HG02970 (cell line): ENCODE data around the gene PRSS53.

Experiments used
- ATAC-seq: cut with Tn5 transposase; IDR thresholded peaks from one replicate; pipeline ENCODE4 v1.9.1; 2021; ENCODE audit warnings: mild to moderate bottlenecking, moderate library complexity, moderate number of reproducible peaks; ENCODE audit not compliant: unreplicated experiment, low FRiP score

Gene PRSS53

DNA sequence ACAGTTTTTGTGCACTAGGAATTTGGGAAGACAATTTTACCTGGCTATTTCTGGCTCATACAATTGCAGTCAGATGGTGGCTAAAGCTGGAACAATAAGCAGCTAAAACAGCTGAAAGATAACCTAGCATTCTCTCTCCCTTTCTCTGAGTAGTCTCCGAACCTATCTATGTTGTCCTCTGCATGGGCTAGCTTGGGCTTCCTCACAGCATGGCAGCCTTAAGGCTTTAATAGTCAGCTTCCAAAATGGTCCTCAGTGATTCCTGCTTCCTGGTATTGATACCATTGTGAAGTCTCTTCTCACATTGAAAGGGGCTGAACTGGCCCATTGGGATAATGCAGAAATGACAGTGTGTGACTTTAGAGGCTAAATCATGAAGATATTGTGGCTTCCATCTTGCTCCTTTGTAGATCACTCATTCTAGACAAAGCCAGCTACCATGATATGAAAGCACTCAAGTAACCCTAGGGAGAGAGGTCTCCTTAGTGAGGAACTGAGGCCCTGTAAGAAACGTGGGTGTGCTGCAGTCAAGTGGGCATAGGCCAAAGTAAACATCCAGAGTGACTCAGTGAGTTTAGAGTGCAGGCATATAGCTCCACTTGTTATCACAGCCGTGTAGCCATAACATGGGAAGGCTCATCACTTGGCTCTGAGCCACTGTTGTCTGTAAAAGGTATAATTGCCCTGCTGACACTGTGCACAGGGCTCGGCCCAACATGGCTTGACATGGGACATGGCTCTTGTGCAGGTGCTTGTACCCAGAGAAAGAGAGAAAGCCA lies 11.3 kb upstream of the PRSS53 start:
- no peak for ATAC-seq

DNA sequence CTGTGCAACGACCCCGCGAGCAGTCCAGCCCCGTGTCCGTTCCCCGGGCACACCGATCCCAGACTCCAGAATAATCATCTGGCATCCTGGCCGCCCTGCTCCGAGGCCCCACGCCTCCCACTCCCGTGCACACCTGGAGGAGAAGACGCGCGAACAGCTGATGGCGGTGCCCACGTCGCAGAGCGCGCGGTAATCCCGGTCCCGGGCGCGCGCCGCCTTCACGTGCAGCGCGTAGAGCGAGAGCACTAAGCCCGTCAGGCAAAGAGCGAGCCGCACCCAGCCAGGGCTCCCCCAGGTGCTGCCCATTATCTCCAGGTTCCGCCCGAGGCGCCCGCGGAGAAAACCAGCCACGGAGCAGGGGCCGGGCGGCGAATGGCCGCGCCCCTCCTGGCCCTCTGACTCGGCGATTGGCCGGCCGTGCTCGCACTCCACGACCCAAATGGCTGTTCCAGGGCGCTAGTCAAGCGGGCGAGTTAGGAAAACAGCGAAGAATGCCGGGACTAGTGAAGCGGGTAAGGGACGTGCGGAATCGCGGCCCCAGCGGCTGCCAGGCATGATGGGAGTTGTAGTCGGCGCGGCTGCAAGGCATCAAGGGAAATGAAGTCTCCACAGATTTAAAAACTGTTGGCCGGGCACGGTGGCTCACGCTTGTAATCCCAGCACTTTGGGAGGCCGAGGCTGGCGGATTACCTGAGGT lies 5.8 kb upstream of the PRSS53 start, which contains the start of gene VKORC1:
Gene VKORC1 (minus strand): TSS at position 374 of the 697 bp plus-strand sequence. CDS start 68 bp downstream, at position 306.
- peak; percentile 69 for ATAC-seq

DNA sequence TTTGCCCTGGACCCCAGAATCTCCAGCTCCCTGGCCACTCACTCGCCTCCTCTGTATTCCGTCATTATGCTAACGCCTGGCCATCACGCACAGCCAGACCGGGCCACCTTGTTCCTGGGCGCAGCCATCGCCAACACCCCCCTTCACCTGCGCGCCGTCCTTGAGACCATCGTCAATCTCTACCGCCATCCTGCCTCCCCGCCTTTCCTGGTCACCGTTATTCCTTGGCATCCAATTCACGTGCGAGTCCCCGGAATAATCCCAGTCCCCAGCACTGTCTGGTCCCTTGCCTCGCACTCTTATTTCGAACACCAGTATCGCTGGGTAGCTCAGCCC lies 5.3 kb upstream of the PRSS53 start:
- ATAC-seq = no peak

DNA sequence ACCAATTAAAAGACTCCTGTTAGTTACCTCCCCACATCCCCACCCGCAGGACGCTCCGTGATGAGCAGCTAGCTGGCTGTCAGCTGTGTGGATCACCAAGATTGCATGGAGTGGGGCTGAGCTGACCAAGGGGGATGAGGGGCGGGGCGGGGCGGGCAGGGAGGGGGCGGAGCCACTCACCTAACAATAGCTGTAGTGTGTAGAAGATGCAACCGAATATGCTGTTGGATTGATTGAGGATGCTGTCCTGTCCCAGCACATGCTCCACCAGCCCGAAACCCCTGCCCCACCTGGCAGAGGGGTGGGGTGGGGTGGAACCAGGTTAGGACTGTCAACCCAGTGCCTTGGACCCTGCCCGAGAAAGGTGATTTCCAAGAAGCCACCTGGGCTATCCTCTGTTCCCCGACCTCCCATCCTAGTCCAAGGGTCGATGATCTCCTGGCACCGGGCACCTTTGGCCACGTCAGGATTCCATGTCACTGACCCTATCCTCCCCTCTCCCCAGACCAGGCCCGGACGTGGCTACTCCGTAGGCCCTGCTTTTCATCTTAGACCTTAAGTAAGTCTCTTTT lies 4.5 kb upstream of the PRSS53 start:
- no peak for ATAC-seq

DNA sequence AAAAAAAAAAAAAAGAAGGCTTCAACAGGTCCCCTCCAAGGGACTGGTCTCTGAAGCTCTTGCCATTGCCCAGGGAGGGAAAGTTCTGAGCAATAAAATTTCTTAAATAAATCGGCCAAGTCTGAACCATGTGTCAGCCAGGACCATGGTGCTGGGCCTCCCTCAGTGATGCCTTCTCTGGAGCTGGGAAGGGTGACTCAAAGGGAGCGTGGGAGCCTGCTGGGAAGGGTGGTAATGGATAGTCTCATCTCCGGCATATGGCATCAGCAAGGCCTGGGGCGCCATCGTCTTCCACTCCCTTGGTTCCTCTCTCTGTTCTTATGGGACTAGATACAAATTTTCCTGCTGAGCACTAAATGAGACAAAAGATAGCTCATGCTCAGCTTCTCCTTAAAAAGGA lies 3.6 kb upstream of the PRSS53 start:
- ATAC-seq = no peak

DNA sequence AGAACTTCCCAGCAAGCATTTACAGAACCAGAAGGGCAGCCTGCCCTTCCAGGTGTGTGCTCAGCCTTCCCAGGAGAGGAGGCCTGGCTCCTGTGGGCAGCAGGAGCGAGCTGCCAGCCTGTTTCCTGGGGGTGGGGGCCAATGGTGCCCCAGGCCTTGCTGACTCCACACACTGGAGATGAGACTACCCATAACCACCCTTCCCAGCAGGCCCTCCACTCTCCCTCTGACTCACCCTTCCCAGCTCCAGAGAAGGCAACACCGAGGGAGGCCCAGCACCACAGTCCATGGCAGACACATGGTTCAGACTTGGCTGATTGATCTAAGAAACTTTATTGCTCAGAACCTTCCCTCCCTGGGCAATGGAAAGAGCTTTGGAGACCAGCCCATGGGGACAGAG lies 1.8 kb upstream of the PRSS53 start:
- no peak for ATAC-seq

DNA sequence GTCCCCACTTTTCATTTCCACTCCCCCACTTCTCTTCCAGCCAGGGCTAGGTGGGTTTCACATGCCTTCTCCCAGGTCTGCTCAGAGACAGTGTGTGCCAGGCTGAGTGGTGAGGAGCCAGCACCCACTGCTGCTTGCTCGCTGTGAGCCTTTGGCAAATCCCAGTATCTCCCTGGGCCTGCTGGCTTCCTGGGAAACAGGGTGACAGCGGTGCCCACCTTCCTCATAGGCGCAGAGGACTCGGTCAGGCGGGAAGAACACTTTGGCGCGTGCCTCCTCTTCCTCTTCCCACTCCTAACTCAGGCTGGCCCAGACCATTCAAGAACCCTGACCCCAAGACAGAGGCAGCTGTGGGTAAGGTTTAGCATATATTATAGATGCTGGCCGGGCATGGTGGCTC lies 456 bp upstream of the PRSS53 start:
- no peak for ATAC-seq

DNA sequence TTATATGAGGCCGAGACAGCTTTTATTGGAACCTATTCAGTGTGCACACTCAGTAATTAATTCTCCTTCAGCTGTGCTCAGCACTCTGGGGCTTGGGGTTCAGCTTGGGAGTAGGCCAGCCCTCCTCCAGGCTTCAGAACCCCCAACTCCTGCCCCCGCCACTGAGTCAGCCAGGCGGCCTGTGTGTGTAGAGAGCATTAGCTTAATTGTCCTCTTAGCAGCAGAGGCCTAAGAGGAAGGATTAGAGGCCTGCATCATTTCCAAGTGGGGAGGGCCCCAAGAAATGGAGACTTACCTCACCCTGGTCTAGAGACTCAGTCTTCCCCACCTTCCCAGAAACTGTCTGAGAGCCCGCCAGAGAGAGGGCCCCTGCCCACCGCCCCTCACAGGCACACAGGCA lies 772 bp downstream of the PRSS53 start:
- ATAC-seq = no peak

DNA sequence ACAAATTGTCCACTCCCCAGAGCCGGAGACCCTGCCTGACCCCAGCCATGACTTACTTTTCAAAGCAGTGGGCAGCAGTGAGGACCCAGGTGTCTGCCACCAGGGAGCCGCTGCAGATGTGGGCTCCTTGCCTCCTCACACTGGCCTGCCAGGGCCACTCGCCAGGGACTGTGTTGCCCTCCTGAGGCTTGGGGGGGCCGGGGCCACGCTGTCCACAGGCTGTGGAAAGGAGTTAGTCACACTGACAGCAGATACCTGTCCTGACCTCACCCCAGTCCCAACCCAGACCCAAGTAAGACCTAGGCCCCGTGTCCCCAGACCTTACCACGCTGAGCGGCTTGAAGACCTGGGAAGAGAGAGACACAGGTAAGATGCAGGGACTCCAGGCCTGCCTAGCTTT lies 1.3 kb downstream of the PRSS53 start:
- no peak for ATAC-seq

DNA sequence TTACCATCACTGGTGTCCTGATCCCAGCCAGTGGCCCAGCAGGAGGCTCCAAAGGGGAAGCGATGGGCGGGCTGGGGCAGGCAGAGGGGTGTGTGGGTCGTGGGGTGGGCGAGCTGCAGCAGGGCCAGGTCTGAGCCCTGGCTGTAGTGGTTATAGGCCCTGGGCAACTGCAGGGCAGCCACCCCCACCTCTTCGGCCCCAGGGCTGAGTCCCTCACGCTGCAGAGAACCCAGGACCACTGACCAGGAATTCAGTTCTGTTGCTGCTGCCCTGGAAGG lies 2.2 kb downstream of the PRSS53 start:
- ATAC-seq = no peak

DNA sequence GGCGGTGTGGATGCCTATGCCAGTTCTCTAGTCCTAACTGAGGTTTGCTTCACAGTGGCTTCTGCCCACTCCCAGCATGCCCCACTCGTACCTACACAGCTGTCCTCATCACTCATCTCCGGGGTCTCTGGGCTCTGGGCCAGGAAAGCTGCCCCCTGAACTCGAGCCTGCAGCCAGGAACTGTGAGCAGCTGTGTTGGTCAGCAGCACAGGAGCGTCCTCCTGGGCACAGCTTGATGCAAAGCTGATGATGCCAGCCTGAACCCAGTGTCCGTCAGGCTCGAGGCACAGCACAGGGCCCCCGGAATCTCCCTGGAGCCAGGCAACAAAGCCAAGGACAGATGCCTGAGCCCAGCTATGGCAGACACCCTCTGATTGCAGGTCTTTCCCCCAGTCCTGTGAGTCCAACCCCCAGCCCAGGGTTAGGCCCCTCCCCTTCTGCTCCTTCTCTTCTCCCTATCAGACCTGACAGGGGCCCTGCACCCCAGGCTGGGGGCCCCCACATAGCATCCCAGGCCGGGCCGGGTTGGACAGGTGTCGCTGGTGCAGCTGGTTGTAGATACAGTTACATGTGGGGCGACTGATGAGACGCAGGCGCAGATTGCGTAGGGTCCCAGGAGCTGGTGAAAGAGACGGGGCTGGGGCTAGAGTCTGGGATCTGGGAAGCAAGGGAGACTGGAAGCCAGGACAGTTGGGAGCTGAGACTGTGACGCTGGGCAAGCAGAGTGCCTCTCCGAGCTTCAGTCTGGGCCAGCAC lies 2.7 kb downstream of the PRSS53 start:
- no peak for ATAC-seq

DNA sequence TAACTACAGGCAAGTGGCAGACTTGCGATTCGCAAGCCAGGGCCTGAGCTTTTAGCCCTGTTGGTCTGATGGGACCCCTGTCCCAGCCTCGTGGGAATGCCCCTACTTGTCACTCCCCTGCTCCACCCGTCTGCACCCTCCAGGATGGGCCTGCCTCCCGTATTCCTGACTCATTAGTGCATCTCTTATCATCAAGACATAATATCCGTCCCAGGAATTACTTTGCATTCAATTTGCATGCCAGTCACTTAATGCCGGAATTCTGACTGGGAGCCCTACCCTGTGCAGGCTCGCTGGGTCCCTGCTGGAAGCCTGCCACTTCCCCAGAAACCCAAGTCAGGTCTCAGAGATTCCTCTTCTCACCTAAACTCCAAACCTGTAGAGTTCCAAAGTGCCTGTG lies 3.3 kb downstream of the PRSS53 start:
- no peak for ATAC-seq

DNA sequence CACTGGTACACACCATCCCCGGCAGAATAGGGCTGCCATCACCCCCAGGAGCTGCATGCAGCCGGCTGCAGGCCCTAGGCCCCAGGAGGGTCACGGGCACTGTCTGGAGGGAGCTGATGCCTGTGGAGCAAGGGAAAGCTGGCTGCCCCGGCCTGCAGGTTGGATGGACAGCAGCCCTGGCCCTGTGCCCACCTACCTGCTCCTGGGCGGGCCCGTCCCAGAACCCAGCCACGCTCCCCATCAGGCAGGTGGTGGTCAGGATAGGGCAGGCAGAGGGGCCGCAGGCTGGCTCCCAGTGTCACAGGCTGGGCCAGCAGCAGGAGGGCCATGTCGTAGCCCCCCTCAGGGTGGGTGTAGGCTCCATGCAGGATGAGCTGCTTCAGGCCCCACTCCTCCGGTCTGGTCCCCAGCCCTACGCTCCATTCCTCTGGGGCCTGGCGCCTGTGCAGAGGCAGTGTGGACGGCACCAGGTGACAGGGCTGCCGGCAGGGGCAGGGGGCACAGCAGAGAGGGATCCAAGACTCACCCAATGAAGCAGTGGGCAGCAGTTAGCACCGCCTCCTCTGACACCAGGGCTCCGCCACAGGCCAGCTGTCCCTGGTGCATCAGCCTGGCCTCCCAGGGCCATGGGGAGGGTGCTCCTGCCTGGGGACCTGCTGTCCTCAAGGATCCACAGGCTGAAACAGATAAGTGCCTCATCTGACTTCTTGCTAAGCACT lies 4.0 kb downstream of the PRSS53 start:
- no peak for ATAC-seq

DNA sequence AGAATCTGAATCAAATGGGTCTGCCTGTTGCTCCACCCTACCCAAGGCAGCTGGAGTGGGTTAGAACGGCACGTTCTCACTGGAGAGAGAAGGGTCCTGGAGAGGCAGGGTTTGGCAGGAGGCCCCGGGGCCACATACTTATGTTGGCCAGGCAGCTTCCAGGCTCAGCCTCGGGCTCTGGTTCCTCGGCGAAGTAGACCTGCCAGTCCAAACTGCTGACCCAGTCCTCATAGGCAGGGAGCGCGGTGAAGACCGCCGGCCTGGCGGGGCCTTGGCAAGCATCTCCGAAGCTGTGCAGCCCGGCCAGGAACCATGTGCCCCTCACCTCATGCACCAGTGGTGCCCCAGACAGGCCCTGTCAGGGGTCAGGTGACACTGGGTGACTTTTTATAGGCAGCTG lies 4.8 kb downstream of the PRSS53 start:
- no peak for ATAC-seq

DNA sequence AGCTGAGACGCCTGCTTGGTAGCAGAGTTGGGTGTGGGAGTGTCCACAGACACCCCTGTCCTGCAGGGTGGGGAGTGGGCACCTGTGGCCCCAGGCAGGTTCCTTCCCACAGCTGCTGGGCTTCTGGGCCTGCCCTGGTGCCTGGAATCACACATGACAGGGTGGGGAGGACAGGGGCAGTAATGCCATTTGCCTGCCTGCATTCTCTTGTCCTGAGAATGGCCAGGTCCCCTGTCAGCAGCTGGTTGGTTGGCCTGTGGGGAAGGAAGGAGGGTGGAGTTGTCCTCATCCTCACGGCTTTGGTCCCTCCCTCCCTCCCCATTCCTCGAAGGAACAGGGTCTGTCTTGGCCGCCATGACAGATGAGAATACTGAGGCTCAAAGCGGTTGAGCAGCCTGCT lies 5.2 kb downstream of the PRSS53 start:
- ATAC-seq = no peak

DNA sequence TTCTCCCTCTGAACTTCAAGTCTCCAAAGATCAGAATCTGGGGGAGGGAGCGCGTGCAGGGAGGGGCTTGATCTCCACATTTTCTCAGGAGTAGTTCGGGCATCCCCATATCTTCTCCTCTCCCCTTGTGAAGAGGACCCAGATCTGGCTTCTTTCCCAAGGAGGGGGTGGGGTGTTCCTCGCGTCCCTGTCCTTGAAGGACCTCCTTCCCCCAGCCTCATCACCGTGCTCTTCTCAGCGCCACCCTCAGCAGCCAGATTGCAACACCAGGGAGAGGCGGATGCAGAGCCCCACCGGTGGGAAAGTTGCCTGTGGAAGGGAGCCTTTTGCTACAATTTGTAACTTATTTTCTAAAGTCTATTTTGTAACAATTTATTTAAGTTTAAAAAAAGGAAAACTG lies 5.7 kb downstream of the PRSS53 start:
- no peak for ATAC-seq

DNA sequence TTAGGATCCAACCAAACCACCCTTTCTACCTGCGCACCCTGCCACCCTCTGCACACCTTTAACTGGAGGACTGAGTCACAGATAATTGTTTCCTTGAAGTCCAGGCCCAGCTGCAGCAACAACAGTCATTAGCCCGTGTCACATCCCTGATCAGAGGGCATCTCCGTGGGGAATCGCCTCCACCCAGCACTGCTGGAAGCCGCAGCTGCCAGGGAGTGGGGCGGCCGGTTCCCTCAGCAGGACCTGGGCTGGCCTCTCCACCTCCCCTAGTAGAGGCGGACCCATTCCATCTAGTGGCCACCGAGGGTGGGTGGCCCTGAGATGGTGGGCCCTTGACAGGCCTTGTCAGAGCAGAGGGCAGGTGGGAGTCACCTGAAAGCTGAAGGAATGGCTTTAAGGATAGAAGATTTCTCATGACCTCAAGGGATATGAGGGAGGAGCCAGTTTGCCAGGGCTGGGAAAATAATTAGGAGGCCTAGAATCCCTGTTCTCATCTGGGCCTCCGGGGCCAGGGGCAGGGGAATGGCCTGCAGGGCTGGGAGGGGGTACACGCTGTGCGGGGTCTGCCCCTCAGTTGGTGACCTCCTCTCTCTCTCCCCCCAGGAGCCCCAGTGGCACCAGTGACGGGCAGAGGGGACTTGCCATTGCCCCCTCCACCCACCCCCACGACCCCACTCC lies 6.2 kb downstream of the PRSS53 start:
- no peak for ATAC-seq

DNA sequence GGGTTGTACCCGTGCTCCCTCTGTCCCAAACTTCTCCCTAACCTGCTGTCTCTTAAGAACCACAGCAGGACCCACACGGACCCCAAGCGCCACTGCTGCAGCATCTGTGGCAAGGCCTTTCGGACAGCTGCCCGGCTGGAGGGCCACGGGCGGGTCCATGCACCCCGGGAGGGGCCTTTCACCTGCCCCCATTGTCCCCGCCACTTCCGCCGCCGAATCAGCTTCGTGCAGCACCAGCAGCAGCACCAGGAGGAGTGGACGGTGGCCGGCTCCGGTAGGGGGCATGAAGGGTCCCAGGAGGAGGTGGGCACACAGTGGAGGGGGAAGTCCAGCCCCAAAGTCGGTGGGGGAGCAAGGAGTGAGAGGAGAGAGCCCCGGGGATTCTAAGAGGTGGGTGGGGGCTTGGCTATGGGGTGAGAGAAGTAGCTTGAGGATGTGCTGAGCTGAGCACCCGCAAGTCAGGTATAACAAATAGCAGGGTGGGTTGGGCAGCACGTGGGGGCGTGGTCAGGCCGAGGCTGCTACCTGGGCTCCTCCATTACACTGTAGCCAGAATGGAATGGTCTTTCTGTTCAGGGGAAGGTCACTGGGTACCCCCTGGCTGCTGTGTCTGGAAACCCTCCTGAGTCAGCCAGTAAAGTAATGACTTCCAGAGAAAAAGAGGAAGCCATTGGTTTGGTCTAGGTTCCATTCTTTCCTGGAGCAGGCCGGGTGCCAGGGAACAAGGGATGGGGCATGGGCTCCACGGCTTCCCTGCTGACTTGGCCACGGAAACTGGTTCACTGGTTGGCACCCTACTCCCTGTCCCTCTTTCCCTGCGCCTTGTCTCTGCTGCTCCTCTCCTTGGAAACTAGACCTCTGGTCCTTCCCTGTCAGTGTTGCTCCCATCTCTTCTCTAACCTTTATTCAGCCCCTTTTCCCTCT lies 7.1 kb downstream of the PRSS53 start:
- no peak for ATAC-seq

DNA sequence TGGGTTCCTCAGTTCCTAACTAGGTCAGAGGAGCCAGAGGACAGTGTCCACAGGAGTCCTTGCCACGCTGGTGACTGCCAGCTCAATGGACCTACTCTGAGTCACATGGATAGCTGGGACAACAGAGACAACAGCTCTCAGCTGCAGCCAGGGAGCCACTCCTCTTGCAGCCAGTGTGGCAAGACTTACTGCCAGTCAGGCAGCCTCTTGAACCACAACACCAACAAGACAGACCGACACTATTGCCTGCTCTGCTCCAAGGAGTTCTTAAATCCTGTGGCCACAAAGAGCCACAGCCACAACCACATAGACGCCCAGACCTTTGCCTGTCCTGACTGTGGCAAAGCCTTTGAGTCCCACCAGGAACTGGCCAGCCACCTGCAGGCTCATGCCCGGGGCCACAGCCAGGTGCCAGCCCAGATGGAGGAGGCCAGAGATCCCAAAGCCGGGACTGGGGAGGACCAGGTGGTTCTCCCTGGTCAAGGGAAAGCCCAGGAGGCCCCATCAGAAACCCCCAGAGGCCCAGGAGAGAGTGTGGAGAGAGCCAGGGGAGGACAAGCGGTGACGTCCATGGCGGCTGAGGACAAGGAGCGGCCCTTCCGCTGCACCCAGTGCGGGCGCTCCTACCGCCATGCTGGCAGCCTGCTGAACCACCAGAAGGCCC lies 7.9 kb downstream of the PRSS53 start:
- no peak for ATAC-seq
